ENCODE data around the gene SMDT1.
"Not testable (repeated sequence)": the region's sequence is repeated elsewhere in the genome, so short reads cannot be mapped to it uniquely, and the experiment has no call there.

The SMDT1 gene

DNA sequence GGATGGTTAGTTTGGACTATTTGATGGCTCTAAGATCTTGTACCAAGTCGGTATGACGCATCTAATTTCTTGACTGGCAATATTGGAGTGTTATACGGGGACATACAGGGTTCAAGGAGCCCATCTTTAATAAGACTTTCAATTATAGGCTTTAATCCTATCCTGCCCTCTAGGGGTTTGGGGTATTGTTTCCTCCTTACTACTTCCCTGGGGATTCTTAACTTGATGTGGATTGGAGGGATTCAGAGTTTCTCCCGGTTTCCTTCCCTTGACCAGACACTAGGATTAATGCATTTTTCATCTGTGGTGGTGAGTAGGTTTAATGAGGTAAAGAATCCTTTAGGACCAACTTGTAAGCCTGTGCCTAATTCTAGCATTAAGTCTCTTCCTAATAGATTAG lies 32.3 kb downstream of the SMDT1 start:
- DNase-seq (ENCODE audit: low read depth): no peak

DNA sequence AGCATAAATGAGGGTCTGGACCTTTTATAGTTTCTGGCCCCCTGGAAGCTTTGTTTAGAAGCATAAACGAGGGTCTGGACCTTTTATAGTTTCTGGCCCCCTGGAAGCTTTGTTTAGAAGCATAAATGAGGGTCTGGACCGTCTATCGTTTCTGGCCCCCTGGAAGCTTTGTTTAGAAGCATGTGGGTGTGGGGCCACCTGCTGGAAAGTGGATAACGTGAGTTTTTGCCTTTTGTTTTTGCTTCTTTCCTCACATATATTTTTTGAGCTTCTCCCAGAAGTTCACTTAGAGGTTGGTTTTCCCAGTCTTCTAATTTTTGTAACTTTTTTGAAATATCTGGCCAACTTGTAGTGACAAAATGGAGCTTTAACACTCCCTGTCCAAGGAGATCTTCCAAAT lies 33.3 kb downstream of the SMDT1 start:
- DNase-seq (ENCODE audit: low read depth): not testable (repeated sequence)

DNA sequence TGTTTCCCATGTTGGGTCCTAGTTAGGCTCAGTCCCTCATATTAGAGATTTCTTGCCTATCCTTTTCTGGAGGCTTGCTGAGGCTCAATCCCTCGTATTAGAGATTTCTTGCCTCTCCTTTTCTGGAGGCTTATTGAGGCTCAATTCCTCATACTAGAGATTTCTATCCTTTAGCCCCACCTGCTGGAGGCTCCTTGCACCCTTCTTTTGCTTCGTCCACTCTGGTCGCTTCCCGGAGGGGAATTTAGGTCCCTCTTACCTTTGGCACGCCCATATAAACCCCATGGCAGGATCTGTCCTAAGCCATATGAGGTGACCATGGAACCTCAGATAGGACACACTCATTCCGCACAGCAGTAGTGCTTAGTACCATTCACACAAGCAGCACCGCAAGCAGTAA lies 35.2 kb downstream of the SMDT1 start:
- DNase-seq (ENCODE audit: low read depth): no peak

DNA sequence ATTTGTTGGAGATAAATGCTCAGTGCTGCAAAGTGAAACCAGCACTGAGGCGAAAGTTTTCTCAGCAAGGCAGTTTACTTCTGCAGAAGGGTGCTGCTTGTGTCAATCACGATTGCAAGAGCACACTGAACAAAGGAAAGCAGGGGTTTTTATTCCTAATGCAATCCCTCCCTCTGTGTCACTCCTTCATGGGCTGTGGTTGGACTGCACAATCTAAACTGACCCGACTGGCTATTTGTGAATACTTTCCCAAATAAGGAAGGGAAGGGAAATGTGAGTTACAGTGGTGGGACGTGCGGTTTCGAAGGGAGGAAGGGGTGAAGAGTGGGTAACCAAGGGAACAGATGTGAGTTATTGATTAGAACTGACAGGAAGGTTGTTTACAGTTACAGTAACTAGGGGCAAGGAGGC lies 35.9 kb downstream of the SMDT1 start:
- DNase-seq (ENCODE audit: low read depth): not testable (repeated sequence)

DNA sequence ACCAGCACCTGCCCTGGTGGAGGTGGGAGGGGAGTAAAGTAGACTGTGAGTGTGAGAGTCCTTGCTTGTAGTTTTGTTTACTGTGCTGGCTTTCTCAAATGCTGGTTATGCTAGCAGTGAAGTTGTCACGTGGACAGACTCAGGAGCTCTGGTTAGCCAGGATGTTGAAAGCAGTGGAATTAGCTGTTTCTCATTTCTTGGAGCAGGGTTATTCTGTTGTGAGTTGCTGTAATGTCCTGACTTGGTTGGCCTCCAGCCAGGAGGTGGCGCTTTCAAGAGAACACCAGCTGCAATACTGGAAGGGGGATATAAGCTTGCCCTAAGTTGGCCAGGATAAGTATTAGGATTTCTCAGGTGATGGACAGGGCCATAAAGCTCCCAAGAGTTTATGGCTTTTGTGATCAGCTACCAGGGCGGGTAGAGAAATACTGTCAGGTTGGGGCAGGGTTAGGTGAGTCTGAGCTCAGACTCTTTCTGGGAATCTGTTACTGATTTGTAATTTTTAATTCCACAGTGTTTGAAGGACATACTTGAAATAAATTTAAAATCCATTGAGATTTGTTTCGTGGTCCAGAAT lies 37.4 kb downstream of the SMDT1 start:
- DNase-seq (ENCODE audit: low read depth): no peak

DNA sequence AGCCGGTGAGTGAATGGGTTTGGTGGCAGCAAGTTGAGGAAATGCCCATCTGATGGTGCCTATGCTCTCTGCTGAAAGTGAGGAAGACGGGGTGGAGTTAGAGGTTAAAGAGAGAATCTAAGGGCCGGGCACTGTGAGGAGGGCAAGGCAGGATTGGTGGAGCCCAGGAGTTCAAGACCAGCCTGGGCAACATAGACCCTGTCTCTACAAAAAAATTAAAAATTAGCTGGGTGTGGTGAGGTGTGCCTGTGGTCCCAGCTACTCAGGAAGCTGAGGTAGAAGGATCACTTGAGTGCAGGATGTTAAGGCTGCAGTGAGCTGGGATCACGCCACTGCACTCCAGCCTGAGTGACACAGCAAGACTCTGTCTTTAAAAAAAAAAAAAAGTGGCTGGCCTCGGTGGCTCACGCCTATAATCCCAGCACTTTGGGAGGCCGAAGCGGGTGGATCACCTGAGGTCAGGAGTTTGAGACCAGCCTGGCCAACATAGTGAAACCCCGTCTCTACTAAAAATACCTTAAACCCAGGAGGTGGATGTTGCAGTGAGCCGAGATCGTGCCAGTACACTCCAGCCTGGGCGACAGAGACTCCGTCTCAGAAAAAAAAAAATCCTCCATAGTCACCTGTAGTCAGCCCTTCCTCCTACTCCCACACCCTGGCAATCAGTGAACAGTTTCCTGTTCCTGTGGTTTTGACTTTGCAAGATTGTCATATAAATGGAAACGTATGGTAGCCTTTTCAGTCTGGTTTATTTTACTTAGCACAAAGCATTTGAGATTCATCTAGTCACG lies 40.9 kb downstream of the SMDT1 start:
- not testable (repeated sequence) for DNase-seq (ENCODE audit: low read depth)

DNA sequence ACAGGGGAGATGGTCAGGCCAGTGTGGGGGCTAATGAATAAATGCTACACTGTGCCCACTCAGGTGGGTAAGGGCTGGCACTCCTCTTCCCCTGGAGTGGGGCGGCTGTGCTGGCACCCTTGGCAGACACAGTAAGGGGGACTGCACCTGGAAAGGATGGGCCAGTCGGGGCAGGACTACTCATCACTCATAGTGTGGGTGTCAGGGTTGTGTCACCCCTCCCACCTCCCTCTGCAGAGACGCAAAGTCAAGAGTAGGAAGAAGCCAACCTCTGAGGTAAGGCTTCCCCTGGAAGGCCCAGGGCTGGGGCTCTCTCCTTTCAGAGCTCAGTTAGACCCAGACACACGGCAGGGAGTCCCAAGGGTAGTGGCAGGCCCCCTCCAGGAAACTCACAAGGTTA lies 44.0 kb downstream of the SMDT1 start:
- DNase-seq (ENCODE audit: low read depth): not testable (repeated sequence)

DNA sequence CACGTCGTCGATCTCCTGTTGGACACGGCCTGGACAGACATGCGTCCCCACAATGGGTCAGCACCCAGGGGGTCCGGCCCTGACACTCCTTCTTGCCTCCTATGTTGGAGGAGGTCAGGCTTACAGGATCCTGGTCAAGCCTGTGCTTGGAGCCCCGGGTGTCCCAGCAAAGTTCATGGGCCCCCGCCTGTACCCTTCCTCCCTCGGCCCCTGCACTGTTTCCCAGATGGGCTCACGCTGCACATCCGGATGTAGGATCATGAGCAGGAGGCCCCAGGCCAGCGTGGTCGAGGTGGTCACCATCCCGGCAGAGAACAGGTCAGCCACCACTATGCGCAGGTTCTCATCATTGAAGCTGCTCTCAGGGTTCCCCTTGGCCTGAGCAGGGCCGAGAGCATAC lies 48.1 kb downstream of the SMDT1 start:
- no peak for DNase-seq (ENCODE audit: low read depth)

DNA sequence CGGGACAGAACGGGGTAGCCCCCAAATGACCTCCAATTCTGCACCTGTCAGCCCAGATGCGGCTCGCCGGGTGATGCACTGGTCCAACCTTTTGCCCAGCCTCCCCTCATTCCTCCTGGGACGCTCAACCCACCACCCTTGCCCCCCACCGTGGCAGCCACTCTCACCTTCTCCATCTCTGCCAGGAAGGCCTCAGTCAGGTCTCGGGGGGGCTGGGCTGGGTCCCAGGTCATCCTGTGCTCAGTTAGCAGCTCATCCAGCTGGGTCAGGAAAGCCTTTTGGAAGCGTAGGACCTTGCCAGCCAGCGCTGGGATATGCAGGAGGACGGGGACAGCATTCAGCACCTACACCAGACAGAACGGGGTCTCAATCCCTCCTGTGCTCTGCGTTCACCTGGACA lies 48.5 kb downstream of the SMDT1 start:
- DNase-seq (ENCODE audit: low read depth): not testable (repeated sequence)

DNA sequence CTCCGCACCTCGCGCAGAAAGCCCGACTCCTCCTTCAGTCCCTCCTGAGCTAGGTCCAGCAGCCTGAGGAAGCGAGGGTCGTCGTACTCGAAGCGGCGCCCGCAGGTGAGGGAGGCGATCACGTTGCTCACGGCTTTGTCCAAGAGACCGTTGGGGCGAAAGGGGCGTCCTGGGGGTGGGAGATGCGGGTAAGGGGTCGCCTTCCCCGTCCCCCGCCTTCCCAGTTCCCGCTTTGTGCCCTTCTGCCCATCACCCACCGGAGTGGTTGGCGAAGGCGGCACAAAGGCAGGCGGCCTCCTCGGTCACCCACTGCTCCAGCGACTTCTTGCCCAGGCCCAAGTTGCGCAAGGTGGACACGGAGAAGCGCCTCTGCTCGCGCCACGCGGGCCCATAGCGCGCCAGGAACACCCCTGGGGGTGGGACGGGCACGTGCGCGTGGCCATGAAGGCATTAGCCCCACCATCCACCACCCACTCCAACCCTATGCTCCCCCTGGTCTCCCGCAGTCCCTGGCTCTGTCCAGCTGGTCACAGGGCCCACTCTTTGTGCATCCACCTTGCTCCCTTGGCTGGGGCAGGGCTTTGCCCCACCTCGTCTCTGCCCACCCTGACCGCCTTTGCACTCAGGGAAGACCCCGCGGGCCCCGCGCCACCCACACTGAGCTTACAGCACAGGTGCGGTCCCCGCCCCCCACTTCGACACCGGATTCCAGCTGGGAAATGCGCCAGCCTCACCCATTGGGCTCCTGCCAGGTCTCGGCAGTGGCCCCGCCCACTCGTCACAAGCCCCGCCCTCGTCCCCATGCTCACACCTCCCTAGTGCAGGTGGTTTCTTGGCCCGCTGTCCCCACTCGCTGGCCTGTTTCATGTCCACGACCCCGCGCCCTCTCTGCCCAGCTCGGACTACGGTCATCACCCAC lies 49.5 kb downstream of the SMDT1 start:
- DNase-seq (ENCODE audit: low read depth): not testable (repeated sequence)

DNA sequence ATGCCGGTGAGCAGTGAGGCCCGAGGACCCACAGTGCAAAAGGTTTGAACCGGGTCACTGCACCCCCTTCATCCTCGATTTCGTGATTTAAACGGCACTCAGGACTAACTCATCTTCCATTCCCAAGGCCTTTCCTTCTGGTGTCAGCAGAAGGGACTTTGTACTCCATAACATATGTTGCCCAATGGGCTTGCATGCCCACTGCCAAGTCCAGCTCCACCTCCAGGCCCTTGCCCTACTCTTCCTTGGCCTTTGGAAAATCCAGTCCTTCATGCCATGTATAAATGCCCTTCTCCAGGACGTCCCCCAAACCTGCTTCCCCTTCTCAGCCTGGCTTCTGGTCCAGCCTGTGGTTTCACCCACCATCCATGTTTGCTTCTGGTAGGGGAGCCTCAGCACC lies 50.7 kb downstream of the SMDT1 start:
- DNase-seq (ENCODE audit: low read depth): not testable (repeated sequence)

DNA sequence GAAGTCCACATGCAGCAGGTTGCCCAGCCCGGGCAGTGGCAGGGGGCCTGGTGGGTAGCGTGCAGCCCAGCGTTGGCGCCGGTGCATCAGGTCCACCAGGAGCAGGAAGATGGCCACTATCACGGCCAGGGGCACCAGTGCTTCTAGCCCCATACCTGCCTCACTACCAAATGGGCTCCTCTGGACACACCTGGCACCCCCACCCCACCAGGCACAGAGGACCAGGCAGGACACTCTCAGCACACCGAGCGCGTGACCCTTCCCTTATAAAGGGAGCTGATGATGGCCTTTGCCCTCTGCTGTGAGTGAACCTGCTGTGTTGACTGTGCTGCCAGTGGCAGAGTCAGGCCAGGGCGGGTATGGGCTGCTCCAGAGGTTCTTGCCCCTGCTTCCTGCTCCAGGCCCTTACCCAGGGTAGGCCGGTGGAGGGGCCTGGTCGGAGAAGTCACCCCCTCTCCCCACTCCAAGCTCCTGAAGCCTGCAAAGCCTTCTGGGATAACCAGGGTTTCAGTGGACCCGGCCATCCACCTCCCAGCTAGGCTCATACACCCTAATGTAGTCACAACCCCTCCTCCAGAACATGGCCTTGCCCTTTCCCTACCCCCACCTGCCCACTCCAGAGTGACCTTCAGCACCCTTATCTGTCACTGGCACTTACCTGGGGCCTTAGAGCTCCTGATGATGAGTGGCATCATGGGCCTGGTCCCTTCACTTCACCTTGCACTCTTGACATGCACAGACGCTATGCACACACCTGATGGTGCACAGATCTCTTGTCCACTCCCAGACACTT lies 51.3 kb downstream of the SMDT1 start, which contains the start of gene CYP2D6:
CYP2D6 (minus strand) TSS at position 172 of the 793 bp plus-strand sequence; CDS start at position 153, 19 bp downstream.
- not testable (repeated sequence) for DNase-seq (ENCODE audit: low read depth)

DNA sequence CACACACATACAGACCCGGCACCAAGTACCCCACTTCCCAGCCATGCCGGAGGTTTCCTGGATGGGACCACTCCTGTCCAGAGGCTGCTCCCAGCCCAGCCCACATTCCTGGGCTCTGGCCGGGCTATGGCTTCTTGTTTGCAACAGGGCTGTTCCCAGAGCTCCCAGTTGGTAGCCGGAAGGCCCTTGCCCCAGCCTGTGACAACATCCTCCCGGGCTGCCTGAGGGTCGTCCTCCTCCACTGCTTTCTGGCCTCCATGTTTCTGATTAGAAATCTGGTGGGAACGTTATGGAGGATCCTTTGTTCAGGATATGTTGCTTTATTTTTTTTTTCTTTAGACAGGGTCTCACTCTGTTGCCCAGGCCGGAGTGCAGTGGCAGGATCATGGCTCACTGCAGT lies 52.1 kb downstream of the SMDT1 start:
- DNase-seq (ENCODE audit: low read depth): no peak

DNA sequence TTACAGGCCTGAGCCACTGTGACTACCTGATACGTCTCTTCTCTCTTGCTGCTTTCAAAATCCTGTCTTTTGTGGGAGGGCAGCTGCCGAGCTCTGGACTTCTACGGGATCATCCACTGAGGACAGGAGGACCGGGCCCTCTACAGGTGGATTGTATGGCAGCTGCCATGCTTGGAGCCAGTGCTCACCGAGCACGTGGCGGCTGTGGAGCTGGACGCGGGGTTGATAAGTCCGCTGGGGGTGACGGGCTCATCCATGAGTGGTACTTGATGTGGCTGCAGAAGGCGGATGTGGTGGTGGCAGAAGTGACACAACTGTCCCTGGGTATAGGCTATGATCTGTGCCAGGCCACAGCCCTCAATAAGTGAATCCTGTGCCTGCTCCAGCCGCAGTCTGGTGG lies 53.0 kb downstream of the SMDT1 start:
- no peak for DNase-seq (ENCODE audit: low read depth)
